GM18499 (cell line): ENCODE data around the gene UQCR10.

ENCODE experiments used
- ATAC-seq: cut with Tn5 transposase; IDR thresholded peaks from one replicate; pipeline ENCODE4 v1.9.1; 2021; ENCODE audit warnings: moderate number of reproducible peaks; ENCODE audit not compliant: insufficient read depth, unreplicated experiment

Gene UQCR10

DNA sequence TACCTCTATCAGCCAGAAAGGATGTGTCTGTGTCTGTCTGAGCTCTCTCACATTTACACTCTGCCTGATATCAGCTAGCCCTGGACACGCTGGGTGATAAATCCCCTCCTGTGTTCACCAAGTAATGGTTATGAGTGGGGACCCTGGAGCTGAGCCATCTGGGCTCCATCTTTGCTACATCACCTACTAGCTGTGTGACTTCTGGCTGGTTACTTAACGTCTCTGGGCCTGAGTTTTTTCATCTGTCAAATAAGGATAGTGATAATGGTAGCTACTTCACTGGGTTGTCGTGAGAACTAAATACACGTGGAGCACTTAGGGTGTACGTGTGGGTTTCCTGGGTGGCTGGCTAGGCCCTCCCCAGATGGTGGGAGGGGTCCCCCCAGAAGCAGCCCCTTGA lies 22.9 kb downstream of the UQCR10 start:
- no peak for ATAC-seq

DNA sequence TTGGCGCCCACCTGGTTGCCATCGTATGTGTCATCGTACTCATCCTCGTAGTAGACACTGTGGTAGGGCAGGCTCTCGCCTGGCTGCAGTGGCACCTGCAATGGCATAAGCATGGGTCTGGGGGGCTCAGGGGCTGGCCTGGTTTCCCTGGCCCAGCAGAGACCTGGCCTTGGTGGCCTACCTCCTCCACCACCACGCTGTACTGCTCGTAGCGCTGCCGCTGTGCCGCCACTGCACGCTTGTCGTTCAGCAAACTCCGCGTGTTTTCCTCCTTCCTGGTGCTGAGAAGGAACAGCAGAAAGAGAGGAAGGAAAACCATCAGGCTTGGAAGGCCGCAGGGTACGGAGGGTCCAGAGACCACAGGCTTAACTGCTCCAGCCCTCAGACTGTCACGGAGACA lies 26.2 kb downstream of the UQCR10 start:
- no peak for ATAC-seq

DNA sequence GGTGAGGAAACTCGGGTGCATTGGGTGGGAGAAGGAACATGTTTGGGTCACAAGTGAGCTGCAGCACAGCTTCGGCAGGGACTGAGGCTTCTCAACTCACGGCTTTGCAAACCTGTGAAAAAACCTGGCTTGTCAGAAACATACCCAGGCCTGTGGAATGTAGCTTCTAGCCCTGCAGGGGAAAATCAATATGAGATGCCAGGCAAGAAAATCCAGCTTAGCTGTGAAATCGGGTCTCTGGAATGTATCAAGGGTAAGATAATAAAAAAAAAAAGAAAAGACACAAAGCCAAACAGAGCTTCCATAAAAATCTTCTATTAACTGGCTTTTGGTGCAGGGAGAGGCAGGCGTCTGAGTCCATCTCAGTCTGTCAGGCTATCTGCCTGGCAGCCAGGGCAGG lies 28.5 kb downstream of the UQCR10 start:
- ATAC-seq = no peak

DNA sequence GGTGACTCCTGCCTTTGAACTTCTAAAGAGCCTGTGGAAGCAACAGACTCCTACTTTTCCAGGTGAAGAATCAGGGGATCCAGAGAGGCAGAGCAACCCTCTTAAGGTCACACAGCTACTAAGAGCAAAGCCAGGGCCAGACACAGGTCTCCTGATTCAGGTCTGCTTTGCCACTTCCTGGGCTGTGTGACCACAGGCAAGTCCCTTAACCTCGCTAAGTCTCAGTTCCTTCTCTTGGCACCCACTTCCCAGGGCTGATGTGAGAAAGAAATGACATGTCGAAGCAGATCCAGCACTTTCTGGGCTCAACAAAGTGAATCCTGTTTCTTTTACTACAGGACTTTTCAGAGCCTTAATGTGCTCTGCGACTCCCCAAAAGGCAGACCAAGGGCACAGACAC lies 30.2 kb downstream of the UQCR10 start:
- no peak for ATAC-seq

DNA sequence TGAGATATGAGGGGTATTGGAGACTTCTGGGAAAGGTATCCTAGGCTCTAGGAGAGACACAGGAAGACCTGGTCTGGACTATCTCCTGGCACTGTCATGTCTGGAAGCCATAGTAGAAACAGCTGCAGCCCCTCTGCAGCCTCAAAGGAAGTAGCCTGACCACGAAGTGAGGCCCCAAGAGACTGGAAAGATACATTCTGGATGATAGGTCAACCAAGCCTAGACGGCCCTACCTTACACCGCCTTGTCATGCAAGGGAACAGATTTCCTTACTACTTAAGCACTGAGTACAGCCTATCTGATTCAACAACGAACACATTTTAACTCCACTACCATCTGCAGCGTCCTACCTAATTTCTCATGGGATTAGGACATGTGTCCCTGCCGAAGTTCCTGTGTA lies 31.1 kb downstream of the UQCR10 start:
- ATAC-seq = no peak

DNA sequence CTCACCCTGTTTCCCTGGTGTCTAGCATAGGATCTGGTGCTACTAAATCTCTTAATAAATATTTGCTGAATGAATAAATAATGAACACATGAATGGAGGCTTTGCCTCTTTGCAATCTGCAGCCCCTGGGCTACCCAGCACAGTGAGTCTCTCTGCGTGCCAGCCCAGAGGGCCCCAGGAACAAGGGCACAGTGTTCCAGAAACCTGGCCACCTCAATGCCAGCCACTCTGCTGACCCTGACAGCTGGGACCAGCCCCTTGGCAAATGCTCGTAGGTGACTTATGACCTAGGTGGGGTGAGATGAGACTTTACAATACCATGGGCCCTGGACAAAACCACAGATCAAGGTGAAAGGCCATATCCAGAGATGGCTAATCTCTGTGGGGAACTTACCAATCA lies 31.6 kb downstream of the UQCR10 start:
- no peak for ATAC-seq

DNA sequence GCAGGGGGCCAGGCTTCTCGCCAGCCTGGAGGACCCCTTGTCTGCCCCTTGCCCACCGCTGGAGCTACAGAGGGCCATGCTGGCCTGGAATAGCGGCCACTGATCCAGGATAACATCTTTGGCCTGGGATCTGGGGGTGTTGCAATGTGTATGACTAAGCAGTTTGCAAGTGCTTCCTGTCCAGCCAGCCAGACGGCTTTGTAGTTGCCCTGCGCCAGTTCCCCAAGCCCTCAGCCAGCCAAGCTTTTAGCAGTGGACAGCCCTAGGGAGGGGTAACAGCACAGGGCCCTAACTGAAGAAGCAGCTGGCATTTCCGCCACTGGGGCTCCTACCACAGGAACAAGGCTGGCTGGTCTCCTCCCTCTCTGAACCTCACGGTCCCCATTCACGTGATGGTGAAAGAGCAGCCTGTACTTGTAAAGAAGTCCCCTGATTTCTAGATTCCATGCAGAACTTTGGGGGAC lies 32.1 kb downstream of the UQCR10 start:
- no peak for ATAC-seq

DNA sequence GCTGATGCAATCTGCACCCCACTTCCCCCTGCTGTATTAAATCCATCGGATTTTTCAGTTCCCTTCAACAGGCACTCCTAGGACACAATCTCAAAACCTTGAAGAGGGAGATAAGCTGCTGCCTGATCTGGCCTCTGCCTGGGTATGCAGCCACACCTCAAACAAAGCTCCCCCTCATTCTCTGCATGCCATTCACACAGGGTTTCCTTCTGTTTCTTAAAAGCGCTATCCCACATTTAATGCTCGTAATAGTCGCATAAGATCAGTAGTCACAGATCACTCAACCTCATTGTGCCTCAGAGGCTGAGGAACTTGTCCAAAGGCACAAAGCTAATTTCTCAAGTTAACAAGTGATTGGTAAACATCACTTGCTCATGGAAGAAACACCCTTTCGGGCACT lies 34.0 kb downstream of the UQCR10 start:
- no peak for ATAC-seq

DNA sequence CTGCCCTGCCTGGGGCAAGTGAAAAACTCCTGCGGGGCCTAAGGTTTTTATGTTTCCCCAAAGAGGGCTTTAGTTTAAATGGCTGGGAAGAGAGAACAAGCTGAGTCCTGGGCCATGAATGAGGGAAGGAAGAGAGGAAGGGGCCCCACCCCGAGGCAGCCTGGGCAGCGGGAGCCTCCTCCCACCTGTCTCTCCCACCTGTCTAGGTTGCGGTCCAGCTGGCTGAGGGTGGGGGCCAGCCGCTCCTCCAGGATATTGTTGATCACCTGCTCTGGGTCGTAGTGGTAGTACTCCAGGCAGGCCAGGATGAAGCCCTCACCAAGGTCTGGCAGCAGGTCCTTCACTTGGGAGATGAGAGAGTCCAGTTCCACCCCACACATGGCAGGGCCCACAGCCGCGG lies 34.6 kb downstream of the UQCR10 start:
- ATAC-seq = no peak

DNA sequence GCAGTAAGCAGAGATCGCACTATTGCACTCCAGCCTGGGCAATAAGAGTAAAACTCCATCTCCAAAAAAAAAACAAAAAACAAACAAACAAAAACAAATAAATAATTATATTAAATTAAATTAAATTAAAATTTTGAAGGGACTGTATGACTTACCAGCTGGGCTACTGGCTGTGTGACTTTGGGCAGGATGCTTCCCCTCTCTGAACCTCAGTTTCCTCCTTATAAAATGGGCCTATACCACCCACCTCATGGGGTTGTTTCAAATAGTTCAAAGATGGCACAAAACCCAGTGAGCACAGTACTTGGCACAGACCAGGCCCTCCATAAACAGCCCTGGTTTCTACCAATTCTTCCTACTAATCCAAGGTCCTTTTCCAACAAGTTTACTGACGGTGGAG lies 36.0 kb downstream of the UQCR10 start:
- ATAC-seq = no peak

DNA sequence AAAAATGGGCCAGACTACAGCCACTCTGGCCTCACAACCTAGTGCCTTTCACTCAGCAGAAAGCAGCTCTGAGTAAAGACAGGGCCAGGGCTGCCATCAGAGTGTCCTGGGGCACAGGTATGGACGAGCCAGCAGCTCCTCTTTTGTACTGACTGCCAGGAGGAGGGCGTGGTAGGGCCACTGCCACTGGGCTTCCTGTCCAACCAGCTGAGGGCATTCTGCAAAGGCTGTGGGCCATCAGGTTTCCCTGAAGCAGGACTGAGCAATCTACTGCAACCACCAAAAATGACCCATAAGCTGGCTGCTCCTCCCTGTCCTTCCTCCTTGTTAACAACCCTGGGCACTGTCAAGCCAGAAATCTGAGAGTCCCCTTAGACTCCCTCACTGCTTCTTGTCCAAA lies 37.8 kb downstream of the UQCR10 start:
- no peak for ATAC-seq

DNA sequence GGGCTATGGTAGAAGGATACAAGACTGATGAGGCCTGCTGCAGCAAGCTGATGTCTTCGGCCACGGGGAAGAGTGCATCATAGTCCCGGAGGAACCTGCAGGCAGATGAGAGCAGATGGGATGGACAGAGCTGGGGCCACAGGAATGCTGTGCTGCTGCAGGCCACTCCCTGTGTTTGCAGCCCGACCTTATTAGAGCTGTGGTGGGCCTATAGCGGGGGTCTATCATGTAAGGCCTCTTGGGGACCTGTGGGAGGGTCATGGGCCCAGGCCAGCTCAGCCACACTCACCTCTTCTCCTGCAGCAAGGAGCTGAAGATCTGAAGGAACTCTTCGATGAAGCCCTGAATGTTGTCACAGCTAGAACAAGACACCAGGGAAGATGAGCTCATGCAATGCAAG lies 39.0 kb downstream of the UQCR10 start:
- no peak for ATAC-seq

DNA sequence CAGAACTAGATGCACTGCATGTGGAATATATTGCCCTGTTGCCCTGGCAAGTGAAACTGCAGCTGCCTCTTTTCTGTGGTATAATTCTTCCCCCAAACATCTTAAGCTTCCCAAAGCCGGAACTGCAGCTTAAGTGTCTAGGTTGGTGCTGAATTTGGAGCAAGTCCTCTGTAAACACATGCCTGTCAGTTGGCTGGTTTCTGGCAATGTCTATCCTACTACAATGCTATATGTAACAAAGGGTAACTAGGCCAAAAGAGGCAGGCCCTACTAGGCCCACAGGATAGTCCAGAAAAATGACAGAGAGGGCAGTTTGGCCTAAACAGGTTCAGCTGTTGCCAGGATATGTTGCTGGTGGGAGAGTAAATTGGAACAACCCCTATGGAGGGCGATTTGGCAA lies 43.0 kb downstream of the UQCR10 start:
- ATAC-seq = no peak

DNA sequence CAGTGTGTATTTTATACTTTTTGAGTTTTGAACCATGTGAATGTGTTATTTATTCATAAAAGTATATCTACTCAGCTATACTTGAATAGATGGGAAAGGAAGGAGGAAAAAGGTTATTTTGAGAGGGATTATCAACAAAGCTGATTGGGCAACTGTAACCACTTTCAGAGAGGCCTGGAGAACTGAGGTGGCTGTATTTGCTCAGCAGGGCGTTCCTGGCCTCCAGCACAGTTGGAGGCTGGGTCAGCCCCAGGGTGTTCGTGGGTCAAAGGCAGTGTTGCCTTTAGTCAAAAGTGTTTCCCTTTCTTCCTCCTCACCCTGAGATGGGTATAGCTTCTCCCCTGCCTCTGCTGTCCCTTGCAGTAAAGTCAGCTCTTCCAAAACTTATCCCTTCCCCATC lies 44.2 kb downstream of the UQCR10 start:
- no peak for ATAC-seq

DNA sequence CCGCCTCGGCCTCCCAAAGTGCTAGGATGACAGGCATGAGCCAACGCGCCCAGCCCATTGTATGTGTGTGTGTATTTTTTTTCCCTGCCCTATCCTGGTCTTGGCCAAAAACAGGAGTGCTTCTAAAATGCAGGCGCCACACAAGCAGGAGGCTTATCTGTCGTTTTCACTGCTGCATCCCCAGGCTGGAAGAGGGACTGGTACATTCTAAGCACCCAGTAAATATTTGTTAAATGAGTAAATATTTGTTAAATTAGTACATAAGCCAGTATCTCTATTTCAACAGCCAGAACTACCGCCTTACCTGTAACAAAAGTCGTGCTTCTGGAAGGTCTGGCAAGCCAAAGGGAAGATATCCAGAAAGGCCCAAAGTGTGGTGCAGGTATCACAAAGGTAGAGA lies 46.0 kb downstream of the UQCR10 start:
- no peak for ATAC-seq

DNA sequence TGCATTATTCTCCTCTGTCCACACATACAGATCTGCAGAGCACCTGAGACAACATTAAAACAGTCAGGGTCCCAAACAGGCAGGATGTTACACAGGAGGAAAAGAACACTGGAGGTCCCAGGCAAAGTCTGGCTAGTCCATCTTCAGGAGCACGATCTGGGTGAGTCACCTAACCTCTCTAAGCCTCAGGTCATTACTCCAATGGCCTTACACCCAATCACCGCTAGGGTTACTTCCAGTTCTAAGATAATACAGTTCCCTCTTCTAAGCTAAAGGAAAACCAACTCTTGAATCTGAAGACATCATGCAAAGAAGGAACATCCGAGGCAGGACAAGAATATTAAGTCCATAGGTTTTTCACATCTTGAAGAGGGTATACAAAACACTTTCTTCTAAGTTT lies 46.4 kb downstream of the UQCR10 start:
- no peak for ATAC-seq

DNA sequence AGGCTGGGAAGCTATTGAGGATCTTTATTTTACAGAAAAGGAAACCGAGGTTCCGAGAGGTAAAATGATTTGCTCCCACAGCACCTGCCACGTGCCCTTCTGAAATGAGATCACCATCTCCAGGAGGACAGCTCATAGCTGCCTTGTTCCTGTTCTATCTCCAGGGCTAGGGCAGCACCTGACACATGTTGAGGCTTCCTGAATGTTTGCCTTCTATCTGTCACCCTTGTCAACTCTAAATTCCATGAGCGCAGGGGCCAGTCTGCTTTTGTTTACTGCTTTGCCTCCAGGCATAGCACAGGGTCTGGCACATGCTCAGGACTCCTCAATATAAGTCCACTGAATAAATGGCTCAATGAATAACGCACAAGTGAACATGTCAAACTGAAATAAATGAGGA lies 46.8 kb downstream of the UQCR10 start:
- ATAC-seq = no peak

DNA sequence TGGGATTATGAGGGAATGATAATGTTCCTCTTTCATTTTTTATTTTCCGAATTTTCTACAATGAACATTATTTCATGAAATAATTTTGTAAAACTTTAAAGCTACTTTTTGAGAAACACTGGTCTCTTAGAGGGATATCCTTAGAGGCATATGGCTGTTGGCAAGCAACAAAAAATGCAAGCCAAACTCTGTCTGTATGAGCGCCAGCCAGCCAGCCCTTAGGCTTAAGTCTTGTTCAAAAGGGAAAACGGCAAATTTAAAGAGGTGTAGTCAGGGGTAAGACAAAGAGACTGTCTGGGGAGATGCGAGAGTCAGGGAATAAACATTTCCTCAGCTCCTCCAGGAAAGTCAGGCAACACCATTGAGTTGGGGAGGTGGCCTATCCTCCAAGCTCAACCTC lies 48.4 kb downstream of the UQCR10 start:
- no peak for ATAC-seq

DNA sequence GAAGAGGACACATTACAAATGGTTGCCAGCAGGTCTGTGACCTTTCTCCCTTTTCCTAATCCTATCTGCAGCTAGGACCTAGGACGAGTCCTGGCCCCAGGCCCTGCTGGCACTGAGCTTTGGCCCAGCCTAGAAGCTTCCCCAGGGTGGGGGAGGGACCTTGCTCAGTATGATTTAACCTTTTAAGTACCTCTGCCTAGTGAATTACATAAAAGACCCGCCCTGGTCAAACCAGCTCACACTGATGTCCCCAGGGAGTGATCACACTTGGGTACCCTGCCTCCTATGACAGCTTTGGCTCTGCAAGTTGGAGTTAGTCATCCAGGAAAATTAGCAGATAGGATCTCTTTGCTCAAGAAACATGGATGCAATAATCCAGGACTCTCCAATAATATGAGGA lies 49.0 kb downstream of the UQCR10 start:
- ATAC-seq = no peak

DNA sequence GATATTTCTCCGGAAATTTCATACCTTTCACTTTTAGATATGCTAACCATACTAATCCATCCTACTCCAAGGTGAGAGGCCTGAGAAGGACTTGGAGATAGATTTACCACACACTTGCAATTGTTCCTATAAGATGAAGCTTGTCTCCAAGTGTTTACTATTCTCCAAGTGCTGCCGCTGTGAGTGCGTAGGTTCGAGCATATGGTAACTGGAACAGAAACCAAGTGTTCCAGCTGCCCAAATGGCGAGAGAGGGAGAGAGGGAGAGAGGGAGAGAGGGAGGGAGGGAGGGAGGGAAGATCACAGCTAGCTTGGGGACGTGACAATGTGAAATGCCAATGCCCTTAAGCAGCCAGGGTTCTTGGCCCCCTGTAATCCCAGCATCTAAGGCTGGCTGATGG lies 49.4 kb downstream of the UQCR10 start:
- ATAC-seq = no peak

DNA sequence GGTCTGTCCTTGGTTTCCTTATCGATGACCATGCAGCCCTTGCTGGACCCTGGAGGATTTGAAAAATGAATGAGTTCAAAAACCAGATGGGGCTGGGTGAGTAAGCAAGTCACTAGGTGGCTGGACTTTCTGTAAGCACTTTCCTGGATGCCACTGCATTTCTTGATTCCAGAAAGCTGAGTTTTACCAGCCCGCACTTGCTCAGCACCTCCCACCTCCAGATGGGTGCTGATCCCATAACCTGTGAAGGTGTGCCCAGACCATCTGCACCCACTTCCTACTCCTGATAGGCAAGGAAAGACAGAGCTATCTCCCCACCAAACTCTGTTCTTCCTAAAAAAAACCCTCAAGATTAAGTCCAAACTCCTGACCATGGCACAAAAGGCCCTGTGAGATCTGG lies 49.8 kb downstream of the UQCR10 start:
- ATAC-seq = no peak

DNA sequence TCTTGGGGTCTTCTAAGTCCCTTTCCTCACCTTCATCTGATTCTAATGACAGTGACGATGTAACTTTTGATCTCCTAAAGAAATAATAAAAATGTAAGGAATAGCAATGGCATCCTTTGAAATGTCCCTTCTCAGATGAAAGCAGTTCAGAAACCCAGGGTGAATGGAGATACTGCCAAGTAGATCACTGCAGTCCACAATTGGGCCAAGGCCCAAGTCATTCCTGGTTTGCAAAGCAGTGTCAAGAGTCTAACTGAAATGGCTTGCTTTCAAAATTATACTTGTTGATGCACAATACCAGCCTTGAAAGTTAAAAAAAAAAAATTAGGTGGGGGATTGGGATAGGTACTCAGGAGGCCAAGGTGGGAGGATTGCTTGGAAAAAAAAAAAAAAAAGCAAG lies 50.6 kb downstream of the UQCR10 start:
- ATAC-seq = no peak

DNA sequence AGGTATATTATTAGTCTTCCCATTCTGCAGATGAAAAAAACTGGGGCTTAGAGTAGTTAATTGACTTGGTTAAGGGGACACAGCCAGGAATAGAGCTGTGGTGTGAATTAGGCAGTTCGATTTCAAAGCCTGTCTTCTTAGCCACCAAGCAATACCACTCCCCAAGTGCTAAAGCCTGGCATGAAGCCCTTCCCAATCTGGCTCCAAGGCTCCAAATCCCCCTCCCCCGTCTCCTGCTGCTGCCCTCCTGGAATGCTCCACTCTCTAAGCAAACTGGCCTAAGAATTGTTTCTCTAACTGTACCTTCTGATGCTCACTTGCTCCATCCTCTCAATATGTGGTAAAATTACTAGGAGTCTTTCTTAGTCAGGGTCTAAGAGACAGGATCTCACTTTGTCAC lies 52.3 kb downstream of the UQCR10 start:
- no peak for ATAC-seq
